IMR-90 (cell line): ENCODE measurements around the gene SIKE1.

ENCODE experiments used
- CEBPB ChIP-seq: IDR thresholded peaks from 2 replicates; pipeline ENCODE4 v1.6.1; 2012; ENCODE audit warnings: low read depth, low read length, improper control_type of control experiment
- FOS ChIP-seq: fragments of 150-350 bp; IDR thresholded peaks from 2 replicates; pipeline ENCODE4 v1.6.1; 2016; ENCODE audit warnings: low read depth, low read length
- NFE2L2 ChIP-seq: fragments of 150-350 bp; IDR thresholded peaks from 2 replicates; pipeline ENCODE4 v1.6.1; 2016; ENCODE audit warnings: low read depth, mild to moderate bottlenecking, low read length
- POLR2A ChIP-seq: IDR thresholded peaks from 2 replicates; pipeline ENCODE4 v1.6.1; 2012; ENCODE audit warnings: mild to moderate bottlenecking, low read depth, low read length
- RAD21 ChIP-seq: IDR thresholded peaks from 2 replicates; pipeline ENCODE4 v1.6.1; 2012; ENCODE audit warnings: low read length, improper control_type of control experiment
- RCOR1 ChIP-seq: IDR thresholded peaks from 2 replicates; pipeline ENCODE4 v1.6.1; 2012; ENCODE audit warnings: mild to moderate bottlenecking, low read length, improper control_type of control experiment; ENCODE audit not compliant: insufficient replicate concordance
- RFX5 ChIP-seq: IDR thresholded peaks from 2 replicates; pipeline ENCODE4 v1.8.0; 2012; ENCODE audit warnings: low read depth, mild to moderate bottlenecking, low read length, moderate library complexity
- SMC3 ChIP-seq: fragments of 150-350 bp; IDR thresholded peaks from 2 replicates; pipeline ENCODE4 v1.6.1; 2016; ENCODE audit warnings: low read depth, mild to moderate bottlenecking, antibody characterized with exemption, low read length, moderate library complexity
- TF ChIP-seq, protein P1 (sequence below): conservative IDR thresholded peaks from 2 replicates; pipeline ENCODE4 v1.5.1; 2012; ENCODE audit warnings: mild to moderate bottlenecking, low read depth, low read length, improper control_type of control experiment
- TF ChIP-seq, protein P2 (sequence below): fragments of 150-350 bp; IDR thresholded peaks from 2 replicates; pipeline ENCODE4 v1.6.1; 2016; ENCODE audit warnings: low read depth, mild to moderate bottlenecking, low read length, moderate library complexity, borderline replicate concordance
- TF ChIP-seq, protein P3 (sequence below): fragments of 150-350 bp; IDR thresholded peaks from 2 replicates; pipeline ENCODE4 v1.6.1; 2017; ENCODE audit warnings: mild to moderate bottlenecking, antibody characterized with exemption, low read length, low read depth

DNA sequence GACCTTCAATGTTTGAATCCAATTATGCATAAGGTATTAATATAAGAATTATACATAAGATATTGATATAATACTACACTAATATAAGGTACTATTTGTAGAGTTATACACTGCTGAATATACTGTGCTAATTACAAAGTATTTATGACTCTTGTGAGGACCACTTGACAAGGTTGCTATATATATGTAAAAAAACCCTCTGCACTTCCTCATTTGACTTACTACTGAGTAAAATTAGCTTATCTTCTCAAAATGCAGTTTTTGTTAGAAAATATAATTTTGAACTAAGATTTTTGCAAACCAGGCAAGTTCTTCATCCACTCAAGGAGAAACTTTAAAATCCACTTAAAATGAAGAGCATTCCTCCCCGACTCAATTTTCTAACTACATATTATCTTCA is 8.5 kb downstream of the SIKE1 start:
- TF ChIP-seq, protein P1, sequence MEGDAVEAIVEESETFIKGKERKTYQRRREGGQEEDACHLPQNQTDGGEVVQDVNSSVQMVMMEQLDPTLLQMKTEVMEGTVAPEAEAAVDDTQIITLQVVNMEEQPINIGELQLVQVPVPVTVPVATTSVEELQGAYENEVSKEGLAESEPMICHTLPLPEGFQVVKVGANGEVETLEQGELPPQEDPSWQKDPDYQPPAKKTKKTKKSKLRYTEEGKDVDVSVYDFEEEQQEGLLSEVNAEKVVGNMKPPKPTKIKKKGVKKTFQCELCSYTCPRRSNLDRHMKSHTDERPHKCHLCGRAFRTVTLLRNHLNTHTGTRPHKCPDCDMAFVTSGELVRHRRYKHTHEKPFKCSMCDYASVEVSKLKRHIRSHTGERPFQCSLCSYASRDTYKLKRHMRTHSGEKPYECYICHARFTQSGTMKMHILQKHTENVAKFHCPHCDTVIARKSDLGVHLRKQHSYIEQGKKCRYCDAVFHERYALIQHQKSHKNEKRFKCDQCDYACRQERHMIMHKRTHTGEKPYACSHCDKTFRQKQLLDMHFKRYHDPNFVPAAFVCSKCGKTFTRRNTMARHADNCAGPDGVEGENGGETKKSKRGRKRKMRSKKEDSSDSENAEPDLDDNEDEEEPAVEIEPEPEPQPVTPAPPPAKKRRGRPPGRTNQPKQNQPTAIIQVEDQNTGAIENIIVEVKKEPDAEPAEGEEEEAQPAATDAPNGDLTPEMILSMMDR = no peak
- TF ChIP-seq RAD21 (no peak), FOS (no peak), POLR2A (no peak), RFX5 (no peak), SMC3 (no peak), NFE2L2 (no peak), RCOR1 (no peak), CEBPB (no peak)
- TF ChIP-seq, protein P2, sequence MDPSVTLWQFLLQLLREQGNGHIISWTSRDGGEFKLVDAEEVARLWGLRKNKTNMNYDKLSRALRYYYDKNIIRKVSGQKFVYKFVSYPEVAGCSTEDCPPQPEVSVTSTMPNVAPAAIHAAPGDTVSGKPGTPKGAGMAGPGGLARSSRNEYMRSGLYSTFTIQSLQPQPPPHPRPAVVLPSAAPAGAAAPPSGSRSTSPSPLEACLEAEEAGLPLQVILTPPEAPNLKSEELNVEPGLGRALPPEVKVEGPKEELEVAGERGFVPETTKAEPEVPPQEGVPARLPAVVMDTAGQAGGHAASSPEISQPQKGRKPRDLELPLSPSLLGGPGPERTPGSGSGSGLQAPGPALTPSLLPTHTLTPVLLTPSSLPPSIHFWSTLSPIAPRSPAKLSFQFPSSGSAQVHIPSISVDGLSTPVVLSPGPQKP = no peak
- TF ChIP-seq, protein P3, sequence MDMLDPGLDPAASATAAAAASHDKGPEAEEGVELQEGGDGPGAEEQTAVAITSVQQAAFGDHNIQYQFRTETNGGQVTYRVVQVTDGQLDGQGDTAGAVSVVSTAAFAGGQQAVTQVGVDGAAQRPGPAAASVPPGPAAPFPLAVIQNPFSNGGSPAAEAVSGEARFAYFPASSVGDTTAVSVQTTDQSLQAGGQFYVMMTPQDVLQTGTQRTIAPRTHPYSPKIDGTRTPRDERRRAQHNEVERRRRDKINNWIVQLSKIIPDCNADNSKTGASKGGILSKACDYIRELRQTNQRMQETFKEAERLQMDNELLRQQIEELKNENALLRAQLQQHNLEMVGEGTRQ = no peak
